RKO (cell line): ENCODE results near the gene TP73.

Source experiments
- DNase-seq: peaks from one replicate; pipeline ENCODE4 v3.0.0-alpha.2; 2016; ENCODE audit warnings: low spot score

Gene TP73

DNA sequence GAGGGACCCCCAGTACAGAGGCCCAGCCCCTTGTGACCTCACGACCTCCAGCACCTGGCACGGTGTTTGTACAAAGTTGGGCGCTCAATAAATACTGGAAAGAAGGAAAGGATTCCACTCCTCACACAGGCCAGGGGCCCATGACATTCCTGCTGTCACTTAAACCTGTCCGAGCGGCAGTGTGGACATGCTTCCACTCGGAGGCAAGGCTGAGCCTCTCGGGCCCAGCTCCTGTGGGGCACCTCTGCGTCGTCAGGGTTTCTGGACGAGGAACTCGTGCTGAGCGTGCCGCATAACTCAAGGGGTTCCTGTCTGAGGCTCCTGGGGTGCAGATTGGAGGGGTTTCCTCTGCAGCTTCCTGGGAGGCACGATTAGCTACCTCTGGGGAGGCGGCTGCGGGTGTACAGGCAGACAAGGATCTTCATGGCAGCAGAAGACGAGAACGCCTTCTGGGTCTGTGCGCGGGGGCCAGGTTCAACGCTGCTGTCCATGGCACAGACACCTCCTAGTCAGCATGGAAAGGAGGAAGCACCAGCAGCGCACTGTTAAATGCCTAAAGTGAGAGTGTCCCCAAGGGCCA lies 116.6 kb downstream of the TP73 start:
- no peak for DNase-seq

DNA sequence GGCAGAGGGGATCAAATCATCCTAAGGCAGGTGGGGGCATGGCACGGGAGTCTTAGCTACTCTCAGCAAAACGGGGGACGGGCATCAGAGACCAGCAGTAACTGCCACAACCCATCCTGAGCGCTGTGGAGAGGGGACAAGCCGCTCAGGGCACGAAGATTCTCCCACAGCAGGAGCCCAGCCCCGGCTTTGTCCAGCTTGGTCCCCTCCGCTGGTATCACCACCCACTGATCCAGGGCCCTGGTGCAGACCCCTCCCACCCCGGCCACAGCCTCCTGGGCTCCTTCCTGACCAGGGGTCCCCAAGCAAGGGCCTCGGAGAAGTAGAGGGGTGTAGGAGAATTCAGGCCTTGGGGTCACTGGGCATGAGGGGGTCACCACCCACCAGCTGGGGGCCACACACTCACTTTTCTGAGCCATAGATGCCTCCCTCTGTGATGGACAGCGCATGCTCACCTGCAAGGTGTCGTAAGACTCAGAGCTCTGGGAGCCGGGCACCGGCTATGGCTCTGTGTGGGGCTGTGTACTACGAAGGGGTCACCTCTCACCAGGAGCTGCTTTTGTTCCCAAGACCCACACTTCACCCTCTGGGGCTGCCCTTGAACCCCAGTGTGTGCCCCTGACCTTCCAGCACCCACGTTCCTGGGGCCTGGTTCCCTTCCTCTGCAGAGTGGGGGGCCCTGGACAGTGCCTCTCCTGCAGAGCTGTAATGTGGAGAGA lies 117.9 kb downstream of the TP73 start:
- DNase-seq = no peak

DNA sequence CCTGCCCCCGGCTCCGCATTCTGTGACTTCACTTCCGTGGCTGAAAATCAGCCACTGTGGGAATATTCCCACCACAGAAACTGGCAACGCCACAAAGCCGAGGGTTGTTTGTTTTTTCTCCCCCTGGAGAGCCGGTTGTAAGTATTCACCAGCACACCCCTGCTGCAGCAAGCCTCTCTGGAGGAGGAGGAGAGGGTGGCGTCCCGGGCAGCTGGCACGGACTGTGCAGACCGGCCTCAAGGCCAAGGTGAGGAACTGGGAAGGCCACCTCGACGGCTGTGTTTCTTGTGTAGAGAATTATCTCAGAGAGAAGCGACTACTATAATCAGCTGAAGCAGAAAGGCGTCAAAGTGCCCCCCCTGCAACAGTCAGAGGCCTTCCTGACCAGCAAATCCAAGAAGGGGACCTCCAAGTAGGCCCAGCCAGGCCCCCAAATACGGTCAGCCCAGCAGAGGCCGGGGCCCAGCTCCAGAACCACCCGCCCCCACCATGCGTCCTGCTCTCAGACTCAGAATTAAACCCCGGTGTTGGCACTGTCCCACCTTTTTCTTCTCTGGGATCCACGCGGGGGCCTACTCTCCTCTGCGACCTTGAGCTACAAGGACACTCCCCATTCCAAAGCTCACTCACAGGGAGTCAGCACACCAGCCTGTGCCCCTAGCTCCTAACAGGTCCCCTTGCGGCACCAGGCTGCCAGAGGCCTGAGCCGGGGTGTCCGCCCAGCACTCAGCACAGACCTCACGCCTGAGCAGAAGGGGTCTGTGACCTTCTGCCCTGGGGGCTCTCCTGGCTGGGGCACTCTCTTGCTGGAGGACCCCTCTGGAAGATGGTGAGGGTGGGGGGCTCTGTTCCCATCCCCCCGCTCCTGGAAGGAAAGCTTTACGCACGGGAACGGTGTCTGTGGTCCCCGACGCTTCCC lies 119.1 kb downstream of the TP73 start:
- DNase-seq = no peak

DNA sequence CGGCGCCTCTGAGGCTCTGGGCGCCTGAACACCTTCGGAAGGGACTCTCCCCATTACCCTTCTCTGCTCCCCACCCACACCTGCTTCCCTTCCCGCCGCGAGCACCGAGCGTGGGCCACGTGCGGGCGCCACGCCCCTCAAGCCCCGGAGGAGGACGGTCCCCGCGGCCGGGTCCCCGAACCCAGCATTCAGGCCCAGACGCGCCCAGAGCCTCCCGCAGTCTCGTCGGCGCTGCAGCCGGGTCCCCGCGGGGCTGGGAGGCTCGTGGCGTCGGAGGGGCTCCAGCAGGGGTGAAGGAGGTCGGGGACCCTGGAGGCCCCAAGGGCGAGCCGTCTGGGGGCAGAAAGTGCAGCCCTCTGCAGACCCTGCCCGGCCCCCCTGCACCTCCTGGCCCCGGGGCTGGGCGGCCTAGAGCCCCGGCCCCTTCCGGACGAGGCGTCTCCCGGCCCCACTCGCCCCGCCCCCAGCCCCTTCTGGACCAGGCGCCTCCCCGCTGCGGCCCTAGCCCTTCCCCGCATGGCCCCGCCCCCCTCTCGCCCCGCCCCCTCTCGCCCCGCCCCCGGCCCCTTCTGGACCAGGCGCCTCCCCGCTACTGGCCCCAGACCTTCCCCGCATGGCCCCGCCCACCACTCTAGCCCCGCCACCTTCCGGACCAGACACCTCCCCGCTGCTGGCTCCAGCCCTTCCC lies 119.9 kb downstream of the TP73 start:
- DNase-seq = peak; percentile 64

DNA sequence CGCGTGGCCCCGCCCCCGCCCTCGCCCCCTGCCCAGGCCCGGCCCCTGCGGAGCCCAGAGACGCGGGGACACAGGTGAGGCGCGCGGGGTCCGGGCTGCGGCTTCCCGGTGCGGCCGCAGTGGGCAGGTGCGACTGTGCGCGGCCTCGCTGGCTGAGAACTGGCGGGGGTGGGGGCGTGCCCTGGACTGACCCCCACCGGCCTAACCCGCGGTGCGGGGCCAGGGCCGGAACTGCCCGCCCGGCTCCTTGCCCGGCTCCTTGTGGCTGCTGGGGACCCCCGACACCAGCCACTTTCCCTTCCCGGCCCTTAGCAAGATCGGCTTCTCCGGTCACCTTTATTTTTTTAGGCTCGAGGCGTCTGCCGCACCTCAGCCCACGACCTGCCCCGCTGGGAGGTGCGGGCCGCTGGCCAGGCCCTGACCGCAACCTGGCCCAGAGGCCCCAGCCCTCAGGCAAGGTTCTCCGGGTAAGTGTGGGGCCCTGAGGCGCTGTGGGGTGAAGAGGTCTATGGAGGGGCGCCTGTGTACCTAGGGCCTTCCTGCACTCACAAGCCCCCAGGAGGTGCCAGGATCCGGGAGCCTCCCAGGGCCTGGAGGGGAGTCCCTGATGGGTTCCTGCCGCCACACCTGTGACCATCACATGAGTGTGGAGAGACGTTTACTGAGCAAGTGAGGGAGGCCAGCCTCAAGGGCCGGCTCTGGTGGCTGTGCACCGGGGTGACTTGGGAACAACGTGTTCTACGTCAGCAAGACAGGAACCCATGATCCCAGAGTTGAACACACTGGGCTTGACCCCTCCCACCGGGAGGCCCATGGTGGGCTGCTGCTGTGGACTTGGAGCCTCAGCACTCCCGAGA lies 120.6 kb downstream of the TP73 start, which contains the start of gene SMIM1:
Gene SMIM1 (plus strand): TSS at position 35 of the 857 bp plus-strand sequence. CDS start 2,625 bp downstream, outside the sequence.
- no peak for DNase-seq

DNA sequence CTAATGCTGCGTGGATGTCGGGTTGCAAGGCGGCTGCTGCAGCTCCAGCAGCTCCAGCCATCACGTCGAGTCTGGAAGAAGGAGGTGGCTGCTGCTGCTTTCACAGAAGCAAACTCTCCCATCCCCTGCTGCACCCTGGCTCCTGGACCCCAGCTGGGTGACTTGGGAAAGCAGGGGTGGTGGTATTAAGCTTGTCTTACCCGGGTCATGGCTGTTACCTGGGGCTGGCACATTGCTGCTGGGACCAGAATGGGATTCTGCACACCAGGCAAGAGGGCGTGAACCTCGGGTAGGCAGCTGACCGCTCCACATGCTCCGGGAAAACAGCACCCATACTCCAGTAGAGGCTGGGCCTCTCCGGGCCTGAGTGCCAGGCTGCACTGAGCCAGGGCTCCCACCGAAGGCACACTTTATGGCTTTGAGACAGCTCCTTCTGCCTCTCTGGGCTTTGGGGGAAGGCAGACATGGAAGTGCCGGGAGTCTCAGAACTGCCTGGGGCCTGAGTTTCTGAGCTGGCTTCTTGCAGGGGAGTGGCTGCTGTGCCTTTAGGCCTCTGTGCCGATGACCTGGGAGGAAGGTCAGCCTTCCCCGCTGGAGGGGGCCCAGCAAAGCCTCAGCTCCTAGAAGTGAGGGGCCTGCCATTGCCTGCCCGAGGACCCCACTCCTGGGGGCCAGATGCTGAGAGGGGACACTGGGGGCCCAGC lies 121.4 kb downstream of the TP73 start:
- DNase-seq = no peak

DNA sequence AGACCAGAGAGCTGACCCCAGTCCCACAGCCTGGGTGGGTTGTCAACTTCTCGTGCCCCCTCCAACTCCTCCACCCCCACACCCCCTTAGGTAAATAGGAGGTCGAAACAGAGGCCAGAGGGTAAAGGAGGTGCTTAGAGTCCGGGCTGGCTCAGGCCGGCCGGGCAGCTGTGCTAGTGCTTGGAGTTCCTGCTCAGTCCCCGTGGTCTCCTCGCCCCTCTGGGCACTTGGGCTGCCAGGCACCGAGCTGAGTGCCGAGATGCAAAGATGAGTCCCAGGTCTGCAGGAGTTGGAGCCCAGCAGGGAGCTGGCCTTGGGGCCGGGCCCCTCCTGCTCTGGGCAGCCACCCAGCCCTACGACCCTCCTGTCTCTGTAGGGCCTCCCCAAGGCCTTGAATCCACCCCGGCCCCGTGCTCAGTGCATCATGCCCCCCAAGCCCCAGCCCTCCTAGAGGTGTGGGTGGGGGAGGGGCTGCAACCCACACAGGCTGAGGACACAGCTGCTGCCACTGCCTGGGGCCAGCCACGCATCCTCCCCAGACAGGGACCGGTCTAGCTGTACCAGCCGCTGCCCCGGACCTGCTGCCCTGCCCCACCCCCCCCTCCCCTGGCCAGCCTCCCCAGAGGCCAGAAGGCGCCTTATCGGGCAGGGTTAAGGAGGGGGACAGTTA lies 122.1 kb downstream of the TP73 start:
- no peak for DNase-seq

DNA sequence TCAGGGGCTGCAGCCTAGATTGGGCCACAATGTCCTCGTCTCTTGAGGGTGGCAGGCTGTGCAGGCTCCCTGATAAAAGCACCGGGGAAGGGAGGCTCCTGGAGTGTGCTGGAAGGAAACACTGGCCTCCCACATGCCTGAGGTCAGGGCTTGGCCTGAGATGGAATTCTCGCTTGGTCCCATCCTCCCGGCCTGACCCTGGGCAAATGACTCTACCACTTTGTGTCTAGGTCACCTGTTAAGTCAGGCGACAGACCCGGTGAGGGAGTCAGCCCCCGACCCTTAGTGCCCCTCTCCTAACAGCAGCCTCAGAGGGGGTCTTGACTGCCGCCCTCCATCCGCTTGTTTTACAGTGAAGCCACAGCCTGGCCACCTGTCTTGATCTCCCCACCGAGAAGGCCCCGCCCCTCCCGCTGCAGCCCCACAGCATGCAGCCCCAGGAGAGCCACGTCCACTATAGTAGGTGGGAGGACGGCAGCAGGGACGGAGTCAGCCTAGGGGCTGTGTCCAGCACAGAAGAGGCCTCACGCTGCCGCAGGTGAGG lies 122.7 kb downstream of the TP73 start:
- no peak for DNase-seq

DNA sequence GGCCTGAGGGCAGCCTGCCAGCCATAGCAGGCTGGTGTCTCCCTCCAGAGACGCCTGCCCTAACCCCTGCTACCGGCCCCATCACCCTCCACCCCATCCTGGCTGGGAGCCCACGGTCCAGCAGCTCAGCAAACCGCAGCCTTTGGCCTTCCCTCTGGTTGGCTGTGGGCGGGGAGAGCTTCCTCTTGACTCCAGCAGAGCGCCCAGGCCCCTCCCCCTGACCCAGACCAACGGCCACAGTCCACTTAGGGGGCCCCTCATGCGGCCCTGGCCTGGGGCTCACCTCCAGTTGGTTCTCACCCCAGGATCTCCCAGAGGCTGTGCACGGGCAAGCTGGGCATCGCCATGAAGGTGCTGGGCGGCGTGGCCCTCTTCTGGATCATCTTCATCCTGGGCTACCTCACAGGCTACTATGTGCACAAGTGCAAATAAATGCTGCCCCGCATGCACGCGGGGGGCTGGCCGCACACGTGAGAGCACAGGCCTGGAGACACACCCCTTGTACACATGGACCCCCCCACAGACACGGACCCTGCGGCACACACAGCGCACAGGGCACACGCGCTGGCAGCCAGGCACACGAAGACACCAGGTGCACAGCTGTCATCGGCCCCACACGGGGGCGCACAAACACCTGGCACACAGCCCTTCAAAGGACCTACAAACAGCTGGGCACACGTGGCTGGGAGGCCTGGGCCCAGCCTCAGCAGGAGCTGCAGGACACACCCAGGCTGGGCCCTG lies 123.3 kb downstream of the TP73 start:
- peak; percentile 49 for DNase-seq

DNA sequence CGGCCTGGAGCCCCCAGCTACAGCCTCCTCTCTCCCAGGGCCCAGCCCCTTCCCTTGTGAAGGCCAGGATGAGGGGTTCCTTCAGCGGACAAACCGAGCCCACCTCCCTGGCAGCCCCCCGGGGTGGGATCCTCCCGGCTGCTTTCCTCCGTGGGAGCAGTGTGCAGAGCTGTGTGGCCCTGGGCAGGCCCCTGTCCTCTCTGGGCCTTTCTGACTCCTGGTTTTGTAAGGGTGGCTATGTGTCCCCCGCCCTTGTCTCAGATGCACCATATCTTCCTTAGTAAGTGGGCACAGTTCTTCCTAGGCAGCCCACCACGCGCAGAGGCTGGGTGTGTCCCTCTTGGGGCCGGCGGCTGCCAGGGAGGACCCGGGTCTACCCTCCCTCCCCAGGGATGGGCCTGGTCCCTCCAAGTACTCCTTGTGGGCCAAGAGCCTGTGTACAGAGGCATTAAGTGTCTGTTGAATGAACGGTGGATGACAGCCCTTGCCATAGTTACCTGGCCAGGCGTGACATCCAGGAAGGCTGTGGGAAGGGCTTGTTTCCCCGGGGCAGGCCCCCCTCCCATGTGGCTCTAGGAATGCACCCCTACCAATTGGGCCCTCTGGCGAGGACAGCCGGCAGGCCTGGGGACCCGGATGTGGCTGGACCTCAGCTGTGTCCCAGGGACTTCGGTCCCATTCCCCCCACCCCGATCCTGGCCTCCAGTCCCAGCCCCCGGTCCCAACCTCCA lies 124.1 kb downstream of the TP73 start:
- DNase-seq = no peak

DNA sequence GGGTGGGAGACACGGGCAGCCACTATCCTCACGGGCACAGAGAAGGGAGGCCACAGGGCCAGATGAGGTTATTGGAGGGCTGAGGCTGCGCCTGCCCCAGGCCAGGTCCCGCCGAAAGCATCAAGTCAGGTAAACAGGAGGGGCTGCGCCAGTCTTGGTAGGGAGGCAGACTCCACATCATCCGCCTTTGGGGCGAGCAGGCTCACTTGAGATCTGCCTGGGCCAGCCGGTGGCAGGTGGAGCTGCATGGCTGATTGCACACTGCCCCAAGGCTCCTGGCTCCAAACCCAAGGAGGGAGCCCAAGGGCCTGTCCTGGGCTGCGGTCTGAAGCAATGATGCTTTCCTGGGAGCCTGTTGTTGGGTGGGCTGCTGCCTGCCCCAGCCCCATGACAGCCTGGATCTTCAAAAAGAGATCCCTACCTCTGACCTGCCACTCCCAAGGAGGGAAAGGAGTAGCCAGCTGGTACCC lies 124.8 kb downstream of the TP73 start:
- no peak for DNase-seq

DNA sequence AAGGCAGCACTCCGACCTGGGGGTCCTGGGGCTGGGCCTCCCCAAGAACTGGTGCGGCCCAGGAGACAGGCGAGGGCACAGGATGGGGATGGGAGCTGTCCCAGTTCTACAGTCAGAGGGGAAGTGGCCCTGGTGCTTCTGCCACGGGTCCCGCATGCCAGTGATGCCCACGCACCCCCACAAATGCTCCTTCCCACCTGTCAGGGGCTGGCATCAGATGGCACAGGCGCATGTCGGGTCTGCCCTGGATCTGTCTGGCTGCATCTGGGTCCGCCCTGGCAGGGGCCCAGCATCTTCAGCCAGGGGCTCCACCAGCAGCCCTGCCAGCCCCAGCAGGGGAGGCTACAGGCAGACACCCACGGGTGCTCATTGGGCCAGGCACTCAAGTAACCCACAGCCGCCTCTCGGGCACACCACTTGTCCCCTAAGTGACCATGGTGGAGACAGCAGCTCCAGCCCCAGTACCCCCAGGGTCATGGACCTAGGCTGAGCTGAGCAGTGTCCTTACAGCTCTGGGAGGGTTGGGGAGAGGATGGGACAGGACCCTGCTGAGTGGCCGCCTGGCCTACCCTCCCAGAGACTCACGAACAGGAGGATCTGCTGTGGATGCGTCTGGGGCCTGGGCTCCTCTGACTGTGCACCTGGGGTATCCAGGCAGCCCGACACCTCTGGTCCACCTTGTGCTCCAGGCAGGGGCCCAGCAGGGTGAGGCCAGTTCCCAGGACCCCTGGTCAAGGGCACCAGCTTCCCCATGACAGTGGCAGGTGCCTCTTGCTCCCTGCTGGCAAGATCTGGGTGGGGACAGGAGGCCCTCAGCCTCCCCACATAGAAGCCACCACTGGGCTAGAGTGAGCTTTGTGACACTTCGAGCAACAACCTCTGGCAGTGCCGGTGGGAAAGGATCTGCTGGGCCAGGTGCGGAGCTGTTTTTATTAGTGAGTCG lies 125.6 kb downstream of the TP73 start:
- no peak for DNase-seq

DNA sequence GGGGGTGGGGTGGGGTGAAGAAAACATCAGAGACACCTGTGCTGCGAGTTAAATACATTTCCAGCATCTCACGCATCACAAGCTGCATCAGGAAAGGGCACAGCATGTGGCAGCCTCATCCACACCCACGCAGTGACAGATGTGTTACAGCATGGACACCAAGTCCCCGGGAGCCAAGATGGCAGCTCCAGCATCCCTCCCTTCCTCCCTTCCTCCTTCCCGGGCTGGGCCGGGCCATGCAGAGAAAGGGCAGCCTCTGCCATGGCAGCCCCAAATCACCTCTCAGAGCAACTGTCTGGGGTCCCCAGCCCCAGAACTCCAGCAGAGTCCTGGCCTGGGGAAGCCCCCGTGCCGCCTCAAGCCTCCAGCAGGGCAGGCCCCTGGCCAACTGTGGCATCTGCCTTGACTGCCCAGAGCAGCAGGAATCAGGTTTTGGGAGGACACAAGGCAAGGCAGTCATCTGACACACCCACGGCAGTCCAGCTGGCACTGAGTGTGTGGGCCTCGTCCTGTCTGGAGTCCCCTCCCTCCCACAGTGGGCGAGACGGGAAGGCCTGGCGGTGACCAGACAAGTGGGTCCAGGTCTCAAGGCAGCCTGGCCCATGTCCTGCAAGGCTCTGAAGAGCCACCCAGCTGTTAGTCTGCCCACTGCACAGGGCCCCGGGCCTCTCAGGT lies 126.4 kb downstream of the TP73 start:
- DNase-seq = no peak

DNA sequence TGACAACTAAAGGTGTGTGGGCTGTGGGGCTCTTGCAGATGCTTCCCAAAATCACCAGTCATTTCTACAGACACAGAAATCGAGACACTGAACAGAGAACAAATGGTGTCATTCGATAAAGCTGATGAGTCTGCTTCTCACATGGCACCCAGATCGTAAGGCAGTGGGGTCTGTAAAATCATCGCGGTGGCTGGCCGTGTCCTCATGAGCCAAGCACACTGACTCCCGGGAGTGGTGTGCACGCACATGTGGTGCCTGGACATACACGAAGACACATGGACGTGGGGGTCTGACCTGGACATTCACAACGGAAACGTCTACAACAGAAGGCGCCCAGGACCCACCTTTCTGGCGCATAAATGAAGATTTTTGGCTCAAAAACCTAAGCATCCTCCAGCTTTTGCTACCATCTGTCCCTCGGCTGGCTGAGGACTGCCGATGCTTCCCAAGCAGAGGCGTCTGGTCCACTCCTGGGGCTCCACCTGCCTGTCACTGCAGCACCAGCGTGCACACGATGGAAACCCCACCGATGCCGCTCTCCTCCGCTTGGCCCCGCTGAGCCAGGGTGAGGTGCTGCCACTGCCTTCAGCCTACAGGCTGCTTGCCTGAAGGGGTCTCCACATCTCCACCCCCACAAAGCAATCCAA lies 127.1 kb downstream of the TP73 start:
- DNase-seq = no peak

DNA sequence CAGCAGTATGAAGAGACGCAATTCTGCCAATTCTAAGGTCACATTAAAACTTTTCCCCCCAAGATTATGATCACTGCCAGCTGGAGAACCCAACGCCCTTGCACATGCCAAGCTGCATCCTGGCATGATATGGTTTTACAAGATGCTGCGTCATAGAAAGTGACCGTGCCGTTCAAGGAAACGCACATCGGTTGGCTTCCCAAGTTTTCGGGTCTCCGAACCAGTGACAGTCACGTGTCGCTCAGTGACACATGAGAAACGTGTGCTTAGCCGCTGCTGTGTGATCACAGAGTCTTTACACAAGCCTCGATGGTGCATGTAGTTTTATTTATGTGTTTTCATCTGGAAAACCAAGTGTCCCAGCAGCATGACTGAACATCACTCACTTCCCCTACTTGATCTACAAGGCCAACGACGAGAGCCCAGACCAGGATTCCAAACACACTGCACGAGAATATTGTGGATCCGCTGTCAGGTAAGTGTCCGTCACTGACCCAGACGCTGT lies 127.6 kb downstream of the TP73 start:
- no peak for DNase-seq

DNA sequence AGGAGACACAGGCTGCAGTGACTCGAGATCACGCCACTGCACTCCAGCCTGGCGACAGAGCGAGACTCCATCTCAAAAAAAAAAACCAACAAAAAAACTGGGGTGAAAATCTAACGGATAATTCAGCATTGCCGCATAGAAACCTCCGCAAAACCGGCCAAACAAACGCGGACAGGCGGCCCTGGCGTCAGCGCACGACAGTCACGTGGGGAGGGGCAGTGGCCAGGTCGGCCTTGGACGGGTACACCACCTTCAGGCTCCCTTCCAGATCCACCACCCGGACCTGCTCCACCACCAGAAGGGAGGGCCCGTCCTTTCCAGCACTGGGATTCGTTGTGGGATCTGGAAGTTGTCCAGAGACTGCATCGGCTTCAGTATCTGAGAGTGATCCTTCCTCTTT lies 128.6 kb downstream of the TP73 start:
- DNase-seq = no peak
